Measurements from ENCODE around the gene GEMIN4. TPM values are rescaled to one million over a fixed set of nuclear protein-coding genes. Genes with fewer than 3 reads are reported as not detected.
A peak's percentile ranks its signal among the peaks of the same experiment; 100 is the strongest.

The GEMIN4 gene
- total RNA-seq, 1 donor from 2014 or later: 18.4 TPM

- Mint-ChIP-seq H3K27me3 (ENCODE audit: low read depth, unreplicated experiment) (no peaks in the 10 kb centered on the region), H3K9me3 (ENCODE audit: unreplicated experiment) (no peaks in the 10 kb centered on the region), H3K4me1 (ENCODE audit: low read depth, unreplicated experiment) (peaks cover 17% of the 10 kb centered on the region), H3K36me3 (ENCODE audit: low read depth, unreplicated experiment) (peaks cover 17% of the 10 kb centered on the region), H3K27ac (ENCODE audit: unreplicated experiment) (no peak overlapping the region), H3K4me3 (ENCODE audit: unreplicated experiment) (no peak overlapping the region)
- H2AFZ ChIP-seq (ENCODE audit: low read depth, low read length): no peak overlapping the region
- DNase-seq (ENCODE audit: low read depth): no peak
- H4K20me1 ChIP-seq (ENCODE audit: insufficient read depth, low read length): peaks cover 13% of the 10 kb centered on the region
- peaks cover 11% of the 10 kb centered on the region for H3K4me1 ChIP-seq (ENCODE audit: insufficient read depth, low read length)
- H3K9me3 ChIP-seq (ENCODE audit: insufficient read depth, low read depth, low read length): no peaks in the 10 kb centered on the region
- TF ChIP-seq EZH2 (IDR thresholded peaks at IDR 0.05; ENCODE audit: insufficient read depth, low read length) (no peak), CTCF (IDR thresholded peaks at IDR 0.05; ENCODE audit: insufficient read depth, low read depth, low read length) (no peak)
- no peak overlapping the region for H3K9ac ChIP-seq (ENCODE audit: low read length)
- no peak overlapping the region for H3K27ac ChIP-seq (ENCODE audit: low read depth, low read length)
- H3K4me3 ChIP-seq (ENCODE audit: insufficient read depth, low read depth, low read length): no peak overlapping the region
- no peak overlapping the region for H3K4me2 ChIP-seq (ENCODE audit: low read length)
- H3K27me3 ChIP-seq (ENCODE audit: insufficient read depth, low read length): no peaks in the 10 kb centered on the region
- no peak for FAIRE-seq
- peaks cover 34% of the 10 kb centered on the region for H3K36me3 ChIP-seq (ENCODE audit: insufficient read depth, low read length)
- peaks cover 38% of the 10 kb centered on the region for H3K79me2 ChIP-seq (ENCODE audit: insufficient read depth, low read length)
These were observed 26.0 kb upstream of the GEMIN4 start for GRCh38 chr17:778096-778495.

GRCh38 chr17:774313-774584 lies 22.2 kb upstream of the GEMIN4 start:
- Histone ChIP-seq H3K27ac (ENCODE audit: low read depth, low read length) (no peak overlapping the region), H3K79me2 (ENCODE audit: insufficient read depth, low read length) (peaks cover 5% of the 10 kb centered on the region), H2AFZ (ENCODE audit: low read depth, low read length) (no peak overlapping the region), H3K9me3 (ENCODE audit: insufficient read depth, low read depth, low read length) (no peaks in the 10 kb centered on the region), H4K20me1 (ENCODE audit: insufficient read depth, low read length) (peaks cover 13% of the 10 kb centered on the region), H3K4me3 (ENCODE audit: insufficient read depth, low read depth, low read length) (no peak overlapping the region), H3K9ac (ENCODE audit: low read length) (no peak overlapping the region), H3K27me3 (ENCODE audit: insufficient read depth, low read length) (no peaks in the 10 kb centered on the region), H3K4me1 (ENCODE audit: insufficient read depth, low read length) (peaks cover 9% of the 10 kb centered on the region), H3K36me3 (ENCODE audit: insufficient read depth, low read length) (peaks cover 57% of the 10 kb centered on the region), H3K4me2 (ENCODE audit: low read length) (peak overlapping the region; percentile 14)
- H3K9me3 Mint-ChIP-seq (ENCODE audit: unreplicated experiment): no peaks in the 10 kb centered on the region
- H3K4me1 Mint-ChIP-seq (ENCODE audit: low read depth, unreplicated experiment): peaks cover 7% of the 10 kb centered on the region
- H3K27me3 Mint-ChIP-seq (ENCODE audit: low read depth, unreplicated experiment): no peaks in the 10 kb centered on the region
- no peak for DNase-seq (ENCODE audit: low read depth)
- FAIRE-seq: no peak
- peaks cover 27% of the 10 kb centered on the region for H3K36me3 Mint-ChIP-seq (ENCODE audit: low read depth, unreplicated experiment)
- no peak overlapping the region for H3K27ac Mint-ChIP-seq (ENCODE audit: unreplicated experiment)
- TF ChIP-seq EZH2 (IDR thresholded peaks at IDR 0.05; ENCODE audit: insufficient read depth, low read length) (no peak), CTCF (IDR thresholded peaks at IDR 0.05; ENCODE audit: insufficient read depth, low read depth, low read length) (no peak)
- no peak overlapping the region for H3K4me3 Mint-ChIP-seq (ENCODE audit: unreplicated experiment)

GRCh38 chr17:773467-774312 lies 21.6 kb upstream of the GEMIN4 start:
- Histone ChIP-seq H3K36me3 (ENCODE audit: insufficient read depth, low read length) (peaks cover 56% of the 10 kb centered on the region), H3K4me1 (ENCODE audit: insufficient read depth, low read length) (peaks cover 9% of the 10 kb centered on the region), H2AFZ (ENCODE audit: low read depth, low read length) (no peak overlapping the region), H3K4me2 (ENCODE audit: low read length) (peak overlapping the region; percentile 14), H4K20me1 (ENCODE audit: insufficient read depth, low read length) (peaks cover 10% of the 10 kb centered on the region), H3K27ac (ENCODE audit: low read depth, low read length) (no peak overlapping the region), H3K27me3 (ENCODE audit: insufficient read depth, low read length) (no peaks in the 10 kb centered on the region), H3K4me3 (ENCODE audit: insufficient read depth, low read depth, low read length) (no peak overlapping the region), H3K79me2 (ENCODE audit: insufficient read depth, low read length) (peaks cover 3% of the 10 kb centered on the region), H3K9me3 (ENCODE audit: insufficient read depth, low read depth, low read length) (no peaks in the 10 kb centered on the region), H3K9ac (ENCODE audit: low read length) (no peak overlapping the region)
- DNase-seq (ENCODE audit: low read depth) (no peak), FAIRE-seq (no peak)
- peak overlapping the region; percentile 31 for H3K4me3 Mint-ChIP-seq (ENCODE audit: unreplicated experiment)
- TF ChIP-seq EZH2 (IDR thresholded peaks at IDR 0.05; ENCODE audit: insufficient read depth, low read length): no peak
- no peak for TF ChIP-seq CTCF (IDR thresholded peaks at IDR 0.05; ENCODE audit: insufficient read depth, low read depth, low read length)
- no peaks in the 10 kb centered on the region for H3K27me3 Mint-ChIP-seq (ENCODE audit: low read depth, unreplicated experiment)
- no peaks in the 10 kb centered on the region for H3K9me3 Mint-ChIP-seq (ENCODE audit: unreplicated experiment)
- H3K27ac Mint-ChIP-seq (ENCODE audit: unreplicated experiment): peak overlapping the region; percentile 44
- H3K4me1 Mint-ChIP-seq (ENCODE audit: low read depth, unreplicated experiment): peaks cover 7% of the 10 kb centered on the region
- peaks cover 29% of the 10 kb centered on the region for H3K36me3 Mint-ChIP-seq (ENCODE audit: low read depth, unreplicated experiment)

All from astrocyte (in vitro differentiated cells and primary cell).